ENCODE measurements around the gene APOBEC2.
A peak's percentile ranks its signal among the peaks of the same experiment; 100 is the strongest.

The APOBEC2 gene

GRCh38 chr6:41058783-41059181 lies 5.8 kb downstream of the APOBEC2 start:
- no peak overlapping the region for H3K9ac ChIP-seq (ENCODE audit: low read depth in 1 of 2, low read length in 2 of 2)
- peaks cover 0 to 5% of the 10 kb centered on the region in 2 donors for H3K36me3 ChIP-seq (ENCODE audit: control insufficient read depth in 1 of 2, insufficient read depth in 2 of 2, low read length in 2 of 2)
- H3K4me3 ChIP-seq (ENCODE audit: low read depth in 1 of 2, low read length in 2 of 2), result no peak overlapping the region
- H3K9me3 ChIP-seq (ENCODE audit: control insufficient read depth in 1 of 2, low read length in 2 of 2), result no peaks in the 10 kb centered on the region
- peaks cover 47 to 58% of the 10 kb centered on the region in 2 donors for H3K4me1 ChIP-seq (ENCODE audit: control insufficient read depth in 1 of 2, insufficient read depth in 2 of 2, low read length in 2 of 2)
- no peak overlapping the region for H3K27ac ChIP-seq (ENCODE audit: low read depth, low read length)
- H3K27me3 ChIP-seq (ENCODE audit: control insufficient read depth in 1 of 2, insufficient read depth in 2 of 2, low read length in 2 of 2), result no peaks in the 10 kb centered on the region

- Histone ChIP-seq H3K4me1 (ENCODE audit: control insufficient read depth in 1 of 2, insufficient read depth in 2 of 2, low read length in 2 of 2) (peaks cover 55 to 66% of the 10 kb centered on the region in 2 donors), H3K4me3 (ENCODE audit: low read depth in 1 of 2, low read length in 2 of 2) (no peak overlapping the region), H3K9me3 (ENCODE audit: control insufficient read depth in 1 of 2, low read length in 2 of 2) (no peaks in the 10 kb centered on the region), H3K9ac (ENCODE audit: low read depth in 1 of 2, low read length in 2 of 2) (no peak overlapping the region), H3K27me3 (ENCODE audit: control insufficient read depth in 1 of 2, insufficient read depth in 2 of 2, low read length in 2 of 2) (no peaks in the 10 kb centered on the region), H3K27ac (ENCODE audit: low read depth, low read length) (no peak overlapping the region), H3K36me3 (ENCODE audit: control insufficient read depth in 1 of 2, insufficient read depth in 2 of 2, low read length in 2 of 2) (peaks cover 0 to 9% of the 10 kb centered on the region in 2 donors)
Observed at GRCh38 chr6:41059556-41059955, 6.6 kb downstream of the APOBEC2 start.

GRCh38 chr6:41061196-41061726 lies 8.3 kb downstream of the APOBEC2 start:
- Histone ChIP-seq H3K27me3 (ENCODE audit: control insufficient read depth in 1 of 2, insufficient read depth in 2 of 2, low read length in 2 of 2) (no peaks in the 10 kb centered on the region), H3K9ac (ENCODE audit: low read depth in 1 of 2, low read length in 2 of 2) (no peak overlapping the region), H3K9me3 (ENCODE audit: control insufficient read depth in 1 of 2, low read length in 2 of 2) (no peaks in the 10 kb centered on the region), H3K4me3 (ENCODE audit: low read depth in 1 of 2, low read length in 2 of 2) (no peak overlapping the region), H3K36me3 (ENCODE audit: control insufficient read depth in 1 of 2, insufficient read depth in 2 of 2, low read length in 2 of 2) (peaks cover 0 to 9% of the 10 kb centered on the region in 2 donors), H3K27ac (ENCODE audit: low read depth, low read length) (no peak overlapping the region), H3K4me1 (ENCODE audit: control insufficient read depth in 1 of 2, insufficient read depth in 2 of 2, low read length in 2 of 2) (peaks cover 61 to 69% of the 10 kb centered on the region in 2 donors)

GRCh38 chr6:41062056-41062455 lies 9.1 kb downstream of the APOBEC2 start:
- Histone ChIP-seq H3K9ac (ENCODE audit: low read depth in 1 of 2, low read length in 2 of 2) (no peak overlapping the region), H3K36me3 (ENCODE audit: control insufficient read depth in 1 of 2, insufficient read depth in 2 of 2, low read length in 2 of 2) (peaks cover 0 to 9% of the 10 kb centered on the region in 2 donors), H3K27me3 (ENCODE audit: control insufficient read depth in 1 of 2, insufficient read depth in 2 of 2, low read length in 2 of 2) (no peaks in the 10 kb centered on the region), H3K4me1 (ENCODE audit: control insufficient read depth in 1 of 2, insufficient read depth in 2 of 2, low read length in 2 of 2) (peaks cover 57 to 69% of the 10 kb centered on the region in 2 donors), H3K4me3 (ENCODE audit: low read depth in 1 of 2, low read length in 2 of 2) (no peak overlapping the region), H3K27ac (ENCODE audit: low read depth, low read length) (no peak overlapping the region), H3K9me3 (ENCODE audit: control insufficient read depth in 1 of 2, low read length in 2 of 2) (no peaks in the 10 kb centered on the region)

- Histone ChIP-seq H3K4me1 (ENCODE audit: control insufficient read depth in 1 of 2, insufficient read depth in 2 of 2, low read length in 2 of 2) (peaks cover 43 to 55% of the 10 kb centered on the region in 2 donors), H3K27ac (ENCODE audit: low read depth, low read length) (peak overlapping the region; percentile 48), H3K36me3 (ENCODE audit: control insufficient read depth in 1 of 2, insufficient read depth in 2 of 2, low read length in 2 of 2) (peaks cover 4 to 23% of the 10 kb centered on the region in 2 donors), H3K9me3 (ENCODE audit: control insufficient read depth in 1 of 2, low read length in 2 of 2) (no peaks in the 10 kb centered on the region), H3K4me3 (ENCODE audit: low read depth in 1 of 2, low read length in 2 of 2) (no peak overlapping the region), H3K9ac (ENCODE audit: low read depth in 1 of 2, low read length in 2 of 2) (no peak overlapping the region), H3K27me3 (ENCODE audit: control insufficient read depth in 1 of 2, insufficient read depth in 2 of 2, low read length in 2 of 2) (no peaks in the 10 kb centered on the region)
Observed at GRCh38 chr6:41063884-41064285, 10.9 kb downstream of the APOBEC2 start.

- no peaks in the 10 kb centered on the region for H3K27me3 ChIP-seq (ENCODE audit: control insufficient read depth in 1 of 2, insufficient read depth in 2 of 2, low read length in 2 of 2)
- peak overlapping the region; percentile 5 for H3K27ac ChIP-seq (ENCODE audit: low read depth, low read length)
- H3K9ac ChIP-seq (ENCODE audit: low read depth in 1 of 2, low read length in 2 of 2), result no peak overlapping the region
- peaks cover 4 to 29% of the 10 kb centered on the region in 2 donors for H3K36me3 ChIP-seq (ENCODE audit: control insufficient read depth in 1 of 2, insufficient read depth in 2 of 2, low read length in 2 of 2)
- peak overlapping the region; percentile 9 to 18 for H3K4me3 ChIP-seq (ENCODE audit: low read depth in 1 of 2, low read length in 2 of 2)
- peaks cover 43 to 49% of the 10 kb centered on the region in 2 donors for H3K4me1 ChIP-seq (ENCODE audit: control insufficient read depth in 1 of 2, insufficient read depth in 2 of 2, low read length in 2 of 2)
- H3K9me3 ChIP-seq (ENCODE audit: control insufficient read depth in 1 of 2, low read length in 2 of 2), result no peaks in the 10 kb centered on the region
Observed at GRCh38 chr6:41064841-41065240, 11.8 kb downstream of the APOBEC2 start.

GRCh38 chr6:41065550-41066026 lies 12.6 kb downstream of the APOBEC2 start:
- H3K36me3 ChIP-seq (ENCODE audit: control insufficient read depth in 1 of 2, insufficient read depth in 2 of 2, low read length in 2 of 2), result peaks cover 4 to 29% of the 10 kb centered on the region in 2 donors
- no peaks in the 10 kb centered on the region for H3K27me3 ChIP-seq (ENCODE audit: control insufficient read depth in 1 of 2, insufficient read depth in 2 of 2, low read length in 2 of 2)
- H3K4me1 ChIP-seq (ENCODE audit: control insufficient read depth in 1 of 2, insufficient read depth in 2 of 2, low read length in 2 of 2), result peaks cover 42 to 47% of the 10 kb centered on the region in 2 donors
- H3K9me3 ChIP-seq (ENCODE audit: control insufficient read depth in 1 of 2, low read length in 2 of 2), result no peaks in the 10 kb centered on the region
- H3K4me3 ChIP-seq (ENCODE audit: low read depth in 1 of 2, low read length in 2 of 2), result peak overlapping the region; percentile 9 to 27
- no peak overlapping the region for H3K27ac ChIP-seq (ENCODE audit: low read depth, low read length)
- H3K9ac ChIP-seq (ENCODE audit: low read depth in 1 of 2, low read length in 2 of 2), result no peak overlapping the region

- Histone ChIP-seq H3K4me3 (ENCODE audit: low read depth in 1 of 2, low read length in 2 of 2) (no peak overlapping the region), H3K9ac (ENCODE audit: low read depth in 1 of 2, low read length in 2 of 2) (peak overlapping the region in 1 of 2 donors; percentile 13), H3K27me3 (ENCODE audit: control insufficient read depth in 1 of 2, insufficient read depth in 2 of 2, low read length in 2 of 2) (no peaks in the 10 kb centered on the region), H3K4me1 (ENCODE audit: control insufficient read depth in 1 of 2, insufficient read depth in 2 of 2, low read length in 2 of 2) (peaks cover 41 to 48% of the 10 kb centered on the region in 2 donors), H3K9me3 (ENCODE audit: control insufficient read depth in 1 of 2, low read length in 2 of 2) (no peaks in the 10 kb centered on the region), H3K36me3 (ENCODE audit: control insufficient read depth in 1 of 2, insufficient read depth in 2 of 2, low read length in 2 of 2) (peaks cover 4 to 24% of the 10 kb centered on the region in 2 donors), H3K27ac (ENCODE audit: low read depth, low read length) (no peak overlapping the region)
Observed at GRCh38 chr6:41066867-41067304, 13.9 kb downstream of the APOBEC2 start.

GRCh38 chr6:41071501-41071922 lies 18.5 kb downstream of the APOBEC2 start:
- peak overlapping the region; percentile 89 to 91 for H3K4me3 ChIP-seq (ENCODE audit: low read depth in 1 of 2, low read length in 2 of 2)
- H3K9ac ChIP-seq (ENCODE audit: low read depth in 1 of 2, low read length in 2 of 2), result peak overlapping the region; percentile 97 to 98
- no peaks in the 10 kb centered on the region for H3K9me3 ChIP-seq (ENCODE audit: control insufficient read depth in 1 of 2, low read length in 2 of 2)
- H3K27ac ChIP-seq (ENCODE audit: low read depth, low read length), result peak overlapping the region; percentile 100
- H3K36me3 ChIP-seq (ENCODE audit: control insufficient read depth in 1 of 2, insufficient read depth in 2 of 2, low read length in 2 of 2), result peaks cover 4 to 20% of the 10 kb centered on the region in 2 donors
- peaks cover 27 to 42% of the 10 kb centered on the region in 2 donors for H3K4me1 ChIP-seq (ENCODE audit: control insufficient read depth in 1 of 2, insufficient read depth in 2 of 2, low read length in 2 of 2)
- H3K27me3 ChIP-seq (ENCODE audit: control insufficient read depth in 1 of 2, insufficient read depth in 2 of 2, low read length in 2 of 2), result no peaks in the 10 kb centered on the region

- Histone ChIP-seq H3K9me3 (ENCODE audit: control insufficient read depth in 1 of 2, low read length in 2 of 2) (no peaks in the 10 kb centered on the region), H3K27ac (ENCODE audit: low read depth, low read length) (peak within 1 kb of the TSS; percentile 100), H3K4me3 (ENCODE audit: low read depth in 1 of 2, low read length in 2 of 2) (peak within 1 kb of the TSS; percentile 89 to 91), H3K9ac (ENCODE audit: low read depth in 1 of 2, low read length in 2 of 2) (peak within 1 kb of the TSS; percentile 97 to 98), H3K4me1 (ENCODE audit: control insufficient read depth in 1 of 2, insufficient read depth in 2 of 2, low read length in 2 of 2) (peaks cover 29 to 42% of the 10 kb centered on the region in 2 donors), H3K36me3 (ENCODE audit: control insufficient read depth in 1 of 2, insufficient read depth in 2 of 2, low read length in 2 of 2) (peaks cover 4 to 20% of the 10 kb centered on the region in 2 donors), H3K27me3 (ENCODE audit: control insufficient read depth in 1 of 2, insufficient read depth in 2 of 2, low read length in 2 of 2) (no peaks in the 10 kb centered on the region)
Observed at GRCh38 chr6:41071923-41072835, 19.2 kb downstream of the APOBEC2 start, which contains the start of gene OARD1. Gene OARD1 (minus strand): TSS chr6:41072356. CDS start chr6:41071634, 722 bp downstream.

All from duodenal mucosa (tissue), 2 donors.